HG03575 (cell line): ENCODE data around the gene FAT2.

Experiments
- ATAC-seq: cut with Tn5 transposase; IDR thresholded peaks from one replicate; pipeline ENCODE4 v1.9.1; 2021; ENCODE audit not compliant: unreplicated experiment, insufficient number of reproducible peaks, low FRiP score; ENCODE audit errors: extremely low read depth

The FAT2 gene

GRCh38 chr5:151617841-151618710 is 26.9 kb upstream of the FAT2 start:
- no peak for ATAC-seq

- no peak for ATAC-seq
Observed at GRCh38 chr5:151617383-151617840, 26.3 kb upstream of the FAT2 start.

- ATAC-seq, result no peak
Observed at GRCh38 chr5:151615431-151615830, 24.3 kb upstream of the FAT2 start.

GRCh38 chr5:151614565-151614964 is 23.4 kb upstream of the FAT2 start:
- ATAC-seq, result no peak

GRCh38 chr5:151612689-151613427 is 21.7 kb upstream of the FAT2 start:
- ATAC-seq, result peak; percentile 75

- ATAC-seq, result no peak
Observed at GRCh38 chr5:151611127-151611775, 20.1 kb upstream of the FAT2 start.

- ATAC-seq, result no peak
Observed at GRCh38 chr5:151608522-151608921, 17.4 kb upstream of the FAT2 start.

GRCh38 chr5:151607304-151607703 is 16.2 kb upstream of the FAT2 start:
- ATAC-seq, result no peak

- ATAC-seq, result no peak
Observed at GRCh38 chr5:151605559-151605958, 14.4 kb upstream of the FAT2 start.

GRCh38 chr5:151602806-151603205 is 11.7 kb upstream of the FAT2 start:
- ATAC-seq, result no peak

GRCh38 chr5:151601391-151601790 is 10.3 kb upstream of the FAT2 start:
- ATAC-seq, result no peak

- ATAC-seq, result no peak
Observed at GRCh38 chr5:151600069-151600665, 9.0 kb upstream of the FAT2 start.

GRCh38 chr5:151598984-151599383 is 7.9 kb upstream of the FAT2 start:
- no peak for ATAC-seq

- ATAC-seq, result no peak
Observed at GRCh38 chr5:151598549-151598948, 7.4 kb upstream of the FAT2 start.

GRCh38 chr5:151597749-151598148 is 6.6 kb upstream of the FAT2 start:
- ATAC-seq, result no peak

- ATAC-seq, result no peak
Observed at GRCh38 chr5:151596828-151597539, 5.9 kb upstream of the FAT2 start.

- no peak for ATAC-seq
Observed at GRCh38 chr5:151595411-151595826, 4.3 kb upstream of the FAT2 start.

GRCh38 chr5:151592855-151593408 is 1.8 kb upstream of the FAT2 start:
- no peak for ATAC-seq
